ENCODE measurements around the gene PUSL1.

The PUSL1 gene

DNA sequence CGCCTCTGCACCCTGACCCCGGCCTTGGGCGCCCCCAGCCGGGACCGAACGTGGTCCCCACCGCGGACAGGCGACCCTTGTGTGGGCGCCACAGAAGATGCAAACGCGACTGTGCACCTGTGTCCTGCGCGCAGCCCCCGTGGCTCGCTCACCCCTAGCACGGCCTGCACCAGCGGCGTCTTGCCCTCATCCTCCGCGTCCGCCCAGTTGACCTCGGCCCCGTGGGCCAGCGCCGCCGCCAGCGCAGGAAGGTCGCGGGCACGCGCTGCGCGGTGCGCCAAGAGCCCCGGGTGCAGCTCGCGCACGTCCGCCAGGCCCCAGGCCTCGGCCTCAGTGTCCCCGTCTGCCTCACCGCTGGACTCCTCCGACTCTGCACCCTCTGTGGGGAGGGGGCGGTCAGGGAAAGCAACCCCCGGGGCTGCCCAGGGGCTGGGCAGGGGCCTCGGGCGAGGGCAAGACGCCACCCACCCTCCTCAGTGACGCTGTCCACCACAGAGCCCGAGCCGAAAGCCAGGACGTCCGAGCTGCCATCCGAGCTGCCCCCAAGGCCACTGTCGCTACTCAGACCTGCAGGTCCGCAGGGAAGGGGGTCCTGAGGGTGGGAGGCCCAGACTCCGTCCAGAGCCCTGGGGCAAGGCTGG is 14.0 kb upstream of the PUSL1 start:
- no peak for DNase-seq (ENCODE audit: low read depth in 2 of 2)

GRCh38 chr1:1295154-1295923 is 13.1 kb upstream of the PUSL1 start:
- DNase-seq (ENCODE audit: low read depth in 2 of 2): no peak

- DNase-seq (ENCODE audit: low read depth in 2 of 2): no peak
Measured at GRCh38 chr1:1296070-1297061, 12.0 kb upstream of the PUSL1 start.

DNA sequence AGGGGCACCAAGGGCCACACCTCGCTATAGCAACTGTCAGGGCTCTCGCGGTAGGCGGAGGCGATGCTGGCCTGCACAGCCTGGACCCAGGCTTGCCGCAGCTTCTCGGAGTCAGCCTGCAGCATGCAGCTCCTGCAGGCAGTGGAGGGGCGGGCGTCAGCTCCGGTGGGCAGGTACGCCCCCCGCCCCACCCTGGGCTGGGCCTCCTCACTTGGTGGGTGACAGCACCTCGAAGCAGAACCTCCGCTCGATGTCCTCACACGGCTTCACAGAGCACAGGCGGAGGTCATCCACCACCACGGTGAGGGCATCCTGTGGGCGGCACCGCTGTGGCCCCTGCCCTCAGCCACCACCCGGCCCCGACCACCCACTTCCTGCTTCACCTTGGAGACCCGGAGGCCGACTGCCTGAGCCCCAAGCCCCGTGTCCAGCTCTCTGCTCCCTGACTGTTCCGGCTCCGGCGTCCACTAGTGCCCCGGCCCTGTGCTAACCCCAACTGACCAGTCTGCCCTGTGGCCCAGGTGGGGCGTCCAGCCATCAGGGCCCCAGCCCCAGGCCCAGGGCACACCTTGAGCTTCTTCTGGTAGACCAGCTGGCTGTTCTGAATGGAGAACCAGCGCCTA is 10.5 kb upstream of the PUSL1 start:
- DNase-seq (ENCODE audit: low read depth in 2 of 2): no peak

GRCh38 chr1:1298861-1299685 is 9.3 kb upstream of the PUSL1 start:
- no peak for DNase-seq (ENCODE audit: low read depth in 2 of 2)

DNA sequence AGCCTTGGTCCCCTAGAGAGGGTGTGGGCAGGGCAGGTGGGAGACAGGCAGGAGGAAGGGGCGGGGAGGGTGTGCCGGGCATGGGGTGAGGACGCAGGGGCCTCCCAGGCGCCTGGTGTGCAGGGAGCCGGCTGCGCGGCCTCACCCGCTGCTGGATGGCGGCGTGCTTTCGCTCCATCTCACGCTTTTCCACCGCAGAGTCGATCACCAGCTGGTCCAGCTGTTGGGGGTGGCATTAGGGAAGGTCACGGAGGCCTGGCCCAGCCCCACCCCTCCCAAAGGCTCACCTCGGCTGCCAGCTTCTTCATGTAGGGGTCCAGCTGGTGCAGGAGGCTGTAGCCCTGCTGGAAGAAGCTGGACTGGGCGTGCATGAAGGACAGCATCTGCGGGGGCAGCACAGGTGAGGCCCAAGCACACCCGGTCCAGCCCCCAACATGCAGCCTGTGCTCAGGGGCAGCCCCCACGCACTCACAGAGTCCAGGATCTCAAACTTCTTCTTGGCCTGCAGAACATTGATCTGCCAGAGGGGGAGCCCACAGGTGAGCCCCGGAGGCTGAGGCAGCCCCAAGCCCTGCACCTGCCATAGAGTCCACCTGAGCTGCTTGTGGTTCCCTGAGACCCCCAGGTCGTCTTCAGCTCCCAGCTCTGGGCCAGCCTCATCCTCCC is 8.6 kb upstream of the PUSL1 start:
- DNase-seq (ENCODE audit: low read depth in 2 of 2): no peak

GRCh38 chr1:1300352-1300739 is 8.1 kb upstream of the PUSL1 start:
- no peak for DNase-seq (ENCODE audit: low read depth in 2 of 2)

DNA sequence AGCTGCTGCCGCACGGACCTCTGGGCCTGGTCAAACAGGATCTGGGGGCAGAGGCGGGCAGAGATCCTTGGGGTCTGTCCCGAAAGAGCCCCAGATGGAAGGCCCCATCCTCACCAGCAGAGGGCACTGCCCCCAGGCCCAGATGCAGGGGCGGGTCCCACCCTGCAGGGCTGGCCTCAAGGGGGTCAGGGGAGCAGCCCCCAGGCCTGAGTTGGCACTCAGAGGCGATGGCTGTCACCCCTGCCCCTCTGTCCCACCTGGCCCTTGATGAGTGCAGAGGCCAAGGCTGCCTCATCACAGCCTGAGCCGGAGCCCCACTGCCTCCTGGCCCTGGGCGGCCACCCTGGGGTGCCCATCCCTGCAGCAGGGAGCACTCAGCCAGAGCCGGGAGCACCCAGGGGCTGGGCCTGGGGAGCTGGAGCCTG is 6.4 kb upstream of the PUSL1 start:
- DNase-seq (ENCODE audit: low read depth in 2 of 2): no peak

DNA sequence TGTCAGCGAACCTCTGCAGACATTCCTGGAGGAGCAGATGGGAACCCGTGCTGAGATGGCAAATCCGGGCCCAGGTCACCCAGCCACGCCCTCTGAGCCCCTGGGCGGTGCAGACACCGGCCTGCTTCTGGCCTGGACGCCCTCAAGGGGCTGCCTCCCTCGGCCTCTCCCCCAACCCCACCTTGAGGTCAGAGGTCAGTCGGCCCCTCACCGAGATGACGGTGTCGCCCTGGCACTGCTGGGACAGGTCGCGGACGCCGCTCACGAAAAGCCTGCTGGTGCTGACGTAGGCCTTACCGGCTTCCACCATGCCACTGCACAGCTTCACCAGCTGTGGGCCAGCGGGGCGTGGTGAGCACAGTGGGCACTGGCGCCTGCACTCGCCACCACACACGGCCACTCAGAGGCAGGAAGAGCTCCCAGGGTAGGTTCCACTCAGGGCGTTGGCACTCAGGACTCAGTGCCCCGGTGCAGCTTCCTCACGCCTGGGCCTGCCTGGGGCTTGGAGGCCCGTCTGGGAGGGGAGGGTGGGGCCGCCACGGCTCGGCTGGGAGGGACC is 5.4 kb upstream of the PUSL1 start:
- no peak for DNase-seq (ENCODE audit: low read depth in 2 of 2)

- no peak for DNase-seq (ENCODE audit: low read depth in 2 of 2)
Measured at GRCh38 chr1:1303736-1304135, 4.7 kb upstream of the PUSL1 start.

DNA sequence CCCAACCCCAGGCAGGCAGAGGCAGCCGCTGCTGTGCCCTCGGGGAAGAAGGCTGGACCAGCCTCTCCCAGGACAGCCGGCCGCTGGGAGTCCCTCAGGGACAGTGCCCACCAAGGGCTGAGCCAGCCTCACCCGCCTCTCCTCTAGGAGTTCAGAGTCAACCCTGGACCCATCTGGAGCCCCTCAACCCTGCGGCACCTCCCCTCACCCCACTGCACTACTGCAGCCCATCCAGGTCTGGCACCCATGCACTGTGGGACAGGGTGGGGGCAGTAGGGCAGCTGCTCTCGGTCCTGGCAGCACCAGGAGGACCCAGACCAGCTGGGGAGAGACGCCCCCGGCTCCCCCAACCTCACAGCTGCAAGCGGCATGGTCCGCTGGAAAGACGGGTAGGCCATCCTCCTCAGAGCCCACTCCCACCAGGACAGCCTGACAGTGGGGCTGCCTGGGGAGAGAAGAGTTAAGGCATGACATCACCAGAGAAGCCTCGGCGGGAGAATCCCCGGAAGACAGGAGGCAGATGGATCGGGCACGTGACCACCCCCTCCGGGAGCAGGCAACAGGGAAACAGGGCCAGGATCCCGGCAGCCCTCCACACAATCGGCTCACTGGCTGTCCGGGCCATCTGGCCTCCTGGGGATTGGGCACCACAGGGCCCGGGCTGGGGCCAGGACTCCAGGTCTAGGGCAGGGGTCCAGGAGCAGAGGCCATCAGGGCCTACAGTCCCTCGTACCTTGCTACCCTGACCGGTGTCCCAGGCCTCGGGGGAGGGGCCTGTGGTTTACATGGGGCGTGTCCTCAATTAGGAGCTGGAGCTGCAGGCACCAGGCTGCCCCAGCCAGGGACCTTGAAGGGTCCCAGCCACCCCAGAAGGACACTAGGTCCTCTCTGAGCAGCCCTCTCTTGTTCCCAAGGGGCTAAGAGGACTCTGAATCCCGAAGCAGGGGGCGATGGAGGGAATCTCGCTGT is 3.8 kb upstream of the PUSL1 start:
- DNase-seq (ENCODE audit: low read depth in 2 of 2): no peak

DNA sequence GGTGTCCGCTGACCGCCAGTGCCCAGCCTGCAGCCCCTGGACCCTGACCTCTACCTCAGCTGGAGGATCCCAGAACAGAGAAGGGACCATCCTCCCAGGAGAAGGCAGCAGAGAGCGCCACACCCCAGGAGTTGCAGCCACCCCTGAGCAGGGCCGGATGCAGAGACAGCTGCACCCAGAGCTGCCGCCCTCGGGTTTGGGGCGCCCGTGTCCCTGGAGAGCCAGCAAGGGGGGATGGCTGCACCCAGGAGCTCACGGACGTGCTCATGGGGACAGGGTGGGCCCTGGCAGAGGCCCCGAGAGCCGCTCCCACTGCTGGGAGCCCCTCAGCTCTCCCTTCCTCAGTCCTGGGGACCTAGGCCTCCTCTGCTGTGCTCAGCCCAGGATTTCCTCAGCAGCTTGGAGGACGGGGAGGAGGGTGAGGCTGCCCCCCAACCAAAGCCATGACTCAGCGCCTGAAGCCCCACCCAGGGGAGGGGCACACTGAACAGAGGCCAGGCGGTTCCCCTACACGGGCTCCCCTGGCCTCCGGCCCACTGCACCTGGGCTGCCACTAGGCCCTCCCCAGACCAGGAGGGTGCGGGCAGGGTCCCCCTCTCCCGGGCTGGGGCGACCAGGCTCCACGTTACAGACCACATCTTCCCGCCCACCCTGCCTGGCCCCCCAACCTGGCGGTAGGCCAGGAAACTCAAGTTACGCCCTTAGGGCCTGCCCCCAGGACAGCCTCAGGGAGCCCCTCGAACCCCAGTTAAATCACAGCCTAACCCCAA is 2.9 kb upstream of the PUSL1 start:
- peak; percentile 66 to 67 for DNase-seq (ENCODE audit: low read depth in 2 of 2)

DNA sequence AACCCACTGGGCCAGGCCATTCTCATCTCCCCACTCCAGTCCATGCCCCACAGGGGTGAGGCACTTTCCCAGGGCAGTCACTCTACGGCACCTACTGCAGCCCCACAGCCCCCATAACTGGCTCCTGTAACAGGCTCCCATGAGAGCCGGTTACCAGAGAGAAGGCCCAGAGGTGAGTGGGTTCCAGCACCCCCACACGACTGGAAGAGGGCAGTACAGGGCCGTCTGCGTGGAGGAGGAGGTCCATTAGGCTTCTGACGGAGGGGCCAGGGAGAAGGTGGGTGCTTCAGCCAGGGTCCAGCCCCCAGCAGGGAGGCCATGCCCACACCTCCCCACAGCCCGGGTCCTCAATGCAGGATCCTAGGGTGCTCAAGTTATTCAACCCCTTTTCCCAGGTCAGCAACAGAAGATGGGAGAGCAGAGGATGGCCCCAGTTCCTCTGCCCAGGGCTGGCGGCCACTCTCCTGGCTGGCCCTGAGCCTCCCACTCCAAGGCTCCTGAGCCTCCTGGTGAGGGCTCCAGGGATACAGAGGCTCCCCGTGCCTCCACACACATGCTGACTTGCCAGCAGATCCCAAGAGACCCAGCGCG is 2.2 kb upstream of the PUSL1 start:
- DNase-seq (ENCODE audit: low read depth in 2 of 2): no peak

DNA sequence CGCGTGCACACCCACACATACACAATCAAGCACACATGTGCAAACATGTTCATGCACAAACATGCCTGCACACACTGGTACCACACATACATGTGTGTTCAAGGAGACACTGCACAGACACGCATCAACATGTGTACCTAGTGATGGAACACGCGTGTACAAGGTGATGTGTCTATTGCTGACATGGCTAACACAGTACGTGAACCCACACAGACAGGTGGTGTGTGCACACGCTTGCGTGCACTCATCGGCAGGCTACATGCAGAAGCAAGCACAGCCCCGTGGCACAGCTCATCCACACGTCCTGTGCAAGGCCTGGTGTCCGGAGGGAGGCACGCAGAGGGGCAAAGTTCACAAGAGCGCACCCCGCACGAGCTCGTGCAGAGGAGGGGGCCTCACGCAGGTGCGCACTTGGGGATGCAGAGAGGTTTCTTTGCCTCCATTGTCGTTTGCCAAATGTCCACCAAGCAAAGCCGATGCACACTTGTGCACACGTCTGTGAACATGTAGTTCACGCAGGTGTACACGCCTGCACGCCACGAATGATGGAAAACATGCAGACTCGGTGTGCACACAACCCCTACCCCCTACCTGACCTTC is 1.6 kb upstream of the PUSL1 start:
- no peak for DNase-seq (ENCODE audit: low read depth in 2 of 2)

DNA sequence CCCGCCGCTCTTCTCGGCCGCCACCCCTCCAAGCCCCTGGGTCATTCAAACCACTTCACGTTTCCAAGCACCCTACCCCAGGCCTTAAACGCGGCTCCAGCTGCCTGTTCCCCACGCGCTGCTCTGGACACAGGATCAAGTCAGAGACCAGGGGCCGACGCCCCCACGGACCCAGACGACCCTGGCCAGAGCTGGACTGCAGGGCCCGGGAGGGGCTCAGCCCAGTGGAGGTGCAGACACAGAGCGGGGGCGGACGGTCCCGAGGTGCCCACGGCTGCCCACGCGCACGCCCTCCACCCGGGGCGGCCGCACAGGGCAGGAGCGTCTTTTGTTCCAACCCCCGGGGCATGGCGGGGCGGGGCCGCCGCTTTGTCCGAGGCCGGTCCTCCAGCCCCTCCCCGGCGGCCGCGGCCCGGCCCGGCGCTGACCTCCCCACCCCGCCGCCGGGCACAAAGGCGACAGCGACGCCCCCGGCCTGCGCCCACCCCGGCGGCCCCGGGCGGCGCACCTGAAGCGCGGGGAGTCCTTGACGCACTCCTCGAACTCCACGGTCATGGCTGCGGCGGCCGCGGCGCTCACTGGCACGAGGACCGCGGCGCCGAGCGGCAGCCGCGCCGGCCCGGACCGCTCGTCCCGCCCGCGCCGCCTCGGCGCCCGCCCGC is 1.0 kb upstream of the PUSL1 start:
- no peak for DNase-seq (ENCODE audit: low read depth in 2 of 2)

GRCh38 chr1:1308756-1309250 is 406 bp downstream of the PUSL1 start:
- DNase-seq (ENCODE audit: low read depth in 2 of 2): no peak

All from stimulated activated CD8-positive, alpha-beta memory T cell treated with anti-CD3 and anti-CD28 coated beads, Interleukin-15, amount 100 ng/mL, for 4 hours (primary cell).